ENCODE measurements around the gene ENAH. TPM values are rescaled to one million over a fixed set of nuclear protein-coding genes. Genes with fewer than 3 reads are reported as not detected.
"Not testable (repeated sequence)": the region's sequence is repeated elsewhere in the genome, so short reads cannot be mapped to it uniquely, and the experiment has no call there.

The ENAH gene
- total RNA-seq, 1 experiment from 2014 or later, result 285 TPM

- Histone ChIP-seq H2AK5ac (ENCODE audit: insufficient read length, low read length) (no peak overlapping the region), H4K20me1 (ENCODE audit: control insufficient read depth, insufficient read depth, insufficient read length) (no peaks in the 10 kb centered on the region), H3K23me2 (ENCODE audit: insufficient read length, low read depth, low read length, poor library complexity, severe bottlenecking) (no peaks in the 10 kb centered on the region), H3T11ph (ENCODE audit: low read length) (no peak overlapping the region), H3K27me3 (ENCODE audit: insufficient read depth, low read length) (no peaks in the 10 kb centered on the region), H2BK20ac (ENCODE audit: low read depth, low read length, poor library complexity, severe bottlenecking) (no peak overlapping the region), H3K27ac (ENCODE audit: insufficient read length, low read depth, low read length) (no peak overlapping the region), H3K4me1 (ENCODE audit: insufficient read depth, low read length) (peaks cover 6% of the 10 kb centered on the region), H4K91ac (ENCODE audit: insufficient read length, low read depth, low read length) (no peak overlapping the region), H3K4ac (ENCODE audit: low read depth, low read length) (no peak overlapping the region), H3K79me2 (ENCODE audit: insufficient read depth, low read length) (peaks cover 56% of the 10 kb centered on the region), H2BK120ac (ENCODE audit: low read depth, low read length, poor library complexity, severe bottlenecking) (no peak overlapping the region), H2BK15ac (ENCODE audit: low read depth, low read length) (no peak overlapping the region), H3K18ac (ENCODE audit: insufficient read length, low read depth, low read length) (no peak overlapping the region), H3K4me2 (ENCODE audit: insufficient read depth, insufficient read length, low read length) (no peak overlapping the region), H3K23ac (ENCODE audit: insufficient read length, low read depth, low read length) (no peak overlapping the region), H3K9me3 (ENCODE audit: control insufficient read depth, low read depth, low read length) (no peaks in the 10 kb centered on the region), H2BK12ac (ENCODE audit: insufficient read length, low read depth, low read length) (no peak overlapping the region), H3K14ac (ENCODE audit: insufficient read depth, low read length) (no peak overlapping the region), H2BK5ac (ENCODE audit: insufficient read length, low read length) (no peak overlapping the region), H3K79me1 (ENCODE audit: insufficient read depth, low read depth, low read length, poor library complexity, severe bottlenecking) (peaks cover 8% of the 10 kb centered on the region), H3K56ac (ENCODE audit: insufficient read length, low read depth, low read length) (no peak overlapping the region), H3K9ac (ENCODE audit: extremely low read depth, insufficient read length, low read length) (no peak overlapping the region), H4K8ac (replicated peaks; ENCODE audit: insufficient read length, low read depth, low read length) (no peak overlapping the region), H2AFZ (ENCODE audit: low read length) (no peak overlapping the region), H4K5ac (ENCODE audit: insufficient read length, low read depth, low read length) (no peak overlapping the region)
- no peak for TF ChIP-seq CTCF (conservative IDR thresholded peaks at IDR 0.05)
- Mint-ChIP-seq H3K4me3 (no peak overlapping the region), H3K36me3 (ENCODE audit: insufficient read depth in 1 of 3, low read depth in 3 of 3) (peaks cover 0 to 13% (median 9%) of the 10 kb centered on the region in 3 experiments; a peak in 4 of 7 replicates), H3K27ac (peak overlapping the region in 1 of 3 experiments; percentile 48; a peak in 1 of 7 replicates), H3K4me1 (peaks cover 57 to 64% of the 10 kb centered on the region in 2 experiments), H3K9me3 (no peaks in the 10 kb centered on the region), H3K27me3 (ENCODE audit: low read depth) (no peaks in the 10 kb centered on the region)
- WGBS (ENCODE audit: extremely low coverage, insufficient read length, low lambda C conversion rate), result no CpG with 5 or more reads among the region's 3 CpGs
- DNase-seq, result no peak
Measured at GRCh38 chr1:225629483-225629882, 23.4 kb downstream of the ENAH start.

- H3K27ac Mint-ChIP-seq, result peak overlapping the region in 2 of 3 experiments; percentile 29 to 77; a peak in 4 of 7 replicates
- H2BK20ac ChIP-seq (ENCODE audit: low read depth, low read length, poor library complexity, severe bottlenecking); H3K4me3 Mint-ChIP-seq: not testable (repeated sequence)
Measured at GRCh38 chr1:225628794-225629193, 24.1 kb downstream of the ENAH start.

More at GRCh38 chr1:225628794-225629193, 24.1 kb downstream of the ENAH start:
- H3K9me3 ChIP-seq (ENCODE audit: control insufficient read depth, low read depth, low read length); DNase-seq; H2AK5ac ChIP-seq (ENCODE audit: insufficient read length, low read length); H4K5ac ChIP-seq (ENCODE audit: insufficient read length, low read depth, low read length); H4K20me1 ChIP-seq (ENCODE audit: control insufficient read depth, insufficient read depth, insufficient read length); H3K23me2 ChIP-seq (ENCODE audit: insufficient read length, low read depth, low read length, poor library complexity, severe bottlenecking); H3K27me3 ChIP-seq (ENCODE audit: insufficient read depth, low read length); H3K9me3 Mint-ChIP-seq; H3K4me1 ChIP-seq (ENCODE audit: insufficient read depth, low read length); H2BK5ac ChIP-seq (ENCODE audit: insufficient read length, low read length); H3K14ac ChIP-seq (ENCODE audit: insufficient read depth, low read length); H3K9ac ChIP-seq (ENCODE audit: extremely low read depth, insufficient read length, low read length); H2BK15ac ChIP-seq (ENCODE audit: low read depth, low read length); H3K4ac ChIP-seq (ENCODE audit: low read depth, low read length); H3T11ph ChIP-seq (ENCODE audit: low read length); H3K18ac ChIP-seq (ENCODE audit: insufficient read length, low read depth, low read length); H3K4me2 ChIP-seq (ENCODE audit: insufficient read depth, insufficient read length, low read length); H3K79me1 ChIP-seq (ENCODE audit: insufficient read depth, low read depth, low read length, poor library complexity, severe bottlenecking); H3K56ac ChIP-seq (ENCODE audit: insufficient read length, low read depth, low read length); H2BK12ac ChIP-seq (ENCODE audit: insufficient read length, low read depth, low read length); H3K27me3 Mint-ChIP-seq (ENCODE audit: low read depth); H2AFZ ChIP-seq (ENCODE audit: low read length); H3K27ac ChIP-seq (ENCODE audit: insufficient read length, low read depth, low read length); H4K91ac ChIP-seq (ENCODE audit: insufficient read length, low read depth, low read length); H4K8ac ChIP-seq (replicated peaks; ENCODE audit: insufficient read length, low read depth, low read length); H3K23ac ChIP-seq (ENCODE audit: insufficient read length, low read depth, low read length); H2BK120ac ChIP-seq (ENCODE audit: low read depth, low read length, poor library complexity, severe bottlenecking): not testable (repeated sequence)
- peaks cover 52% of the 10 kb centered on the region; the same call in 1 of the 2 replicates for H3K79me2 ChIP-seq (ENCODE audit: insufficient read depth, low read length)
- WGBS (ENCODE audit: extremely low coverage, insufficient read length, low lambda C conversion rate), result no CpG with 5 or more reads among the region's 13 CpGs
- H3K4me1 Mint-ChIP-seq, result peaks cover 54 to 61% of the 10 kb centered on the region in 2 experiments
- H3K36me3 Mint-ChIP-seq (ENCODE audit: insufficient read depth in 1 of 3, low read depth in 3 of 3), result peaks cover under 1 to 16% (median 15%) of the 10 kb centered on the region in 3 experiments; a peak in 4 of 7 replicates
